Measurements from ENCODE around the gene FAM149A.

The FAM149A gene

GRCh38 chr4:186116697-186117096, 12.2 kb downstream of the FAM149A start:
- Histone ChIP-seq H3K27me3 (ENCODE audit: insufficient read depth, low read length, poor library complexity, severe bottlenecking) (no peaks in the 10 kb centered on the region), H3F3A (ENCODE audit: low read depth) (no peaks in the 10 kb centered on the region), H3K36me3 (ENCODE audit: insufficient read depth, low read length) (no peaks in the 10 kb centered on the region), H3K79me2 (ENCODE audit: insufficient read depth, low read length) (no peaks in the 10 kb centered on the region), H3K9me2 (replicated peaks; ENCODE audit: low read depth, low read length) (no peaks in the 10 kb centered on the region), H3K4me3 (ENCODE audit: low read length, poor library complexity, severe bottlenecking) (no peak overlapping the region), H3K4me1 (ENCODE audit: insufficient read depth, low read length, poor library complexity, severe bottlenecking) (no peaks in the 10 kb centered on the region), H3K9me3 (ENCODE audit: insufficient read depth, low read depth, low read length) (no peaks in the 10 kb centered on the region), H3K9ac (ENCODE audit: low read depth, low read length, poor library complexity, severe bottlenecking) (no peak overlapping the region), H2AFZ (ENCODE audit: low read length) (no peak overlapping the region), H4K20me1 (ENCODE audit: insufficient read depth, low read length, poor library complexity, severe bottlenecking) (no peaks in the 10 kb centered on the region), H3K4me2 (ENCODE audit: low read depth, low read length, poor library complexity, severe bottlenecking) (no peak overlapping the region)
- TF ChIP-seq EZH2phosphoT487 (IDR thresholded peaks at IDR 0.05; ENCODE audit: borderline replicate concordance), result no peak
- no peak for TF ChIP-seq CTCF (conservative IDR thresholded peaks at IDR 0.05; ENCODE audit: low read length)

GRCh38 chr4:186118582-186118981, 14.1 kb downstream of the FAM149A start:
- Histone ChIP-seq H4K20me1 (ENCODE audit: insufficient read depth, low read length, poor library complexity, severe bottlenecking) (no peaks in the 10 kb centered on the region), H3K79me2 (ENCODE audit: insufficient read depth, low read length) (no peaks in the 10 kb centered on the region), H3K36me3 (ENCODE audit: insufficient read depth, low read length) (no peaks in the 10 kb centered on the region), H3K4me1 (ENCODE audit: insufficient read depth, low read length, poor library complexity, severe bottlenecking) (no peaks in the 10 kb centered on the region), H3K9ac (ENCODE audit: low read depth, low read length, poor library complexity, severe bottlenecking) (no peak overlapping the region), H3K9me3 (ENCODE audit: insufficient read depth, low read depth, low read length) (no peaks in the 10 kb centered on the region), H3K9me2 (replicated peaks; ENCODE audit: low read depth, low read length) (no peaks in the 10 kb centered on the region), H3K4me2 (ENCODE audit: low read depth, low read length, poor library complexity, severe bottlenecking) (no peak overlapping the region), H3K27me3 (ENCODE audit: insufficient read depth, low read length, poor library complexity, severe bottlenecking) (no peaks in the 10 kb centered on the region), H2AFZ (ENCODE audit: low read length) (no peak overlapping the region), H3F3A (ENCODE audit: low read depth) (no peaks in the 10 kb centered on the region), H3K4me3 (ENCODE audit: low read length, poor library complexity, severe bottlenecking) (no peak overlapping the region)
- TF ChIP-seq CTCF (conservative IDR thresholded peaks at IDR 0.05; ENCODE audit: low read length) (no peak), EZH2phosphoT487 (IDR thresholded peaks at IDR 0.05; ENCODE audit: borderline replicate concordance) (no peak)

GRCh38 chr4:186121057-186121456, 16.6 kb downstream of the FAM149A start:
- Histone ChIP-seq H3K36me3 (ENCODE audit: insufficient read depth, low read length) (no peaks in the 10 kb centered on the region), H4K20me1 (ENCODE audit: insufficient read depth, low read length, poor library complexity, severe bottlenecking) (no peaks in the 10 kb centered on the region), H2AFZ (ENCODE audit: low read length) (no peak overlapping the region), H3F3A (ENCODE audit: low read depth) (no peaks in the 10 kb centered on the region), H3K9me2 (replicated peaks; ENCODE audit: low read depth, low read length) (no peaks in the 10 kb centered on the region), H3K4me2 (ENCODE audit: low read depth, low read length, poor library complexity, severe bottlenecking) (no peak overlapping the region), H3K9me3 (ENCODE audit: insufficient read depth, low read depth, low read length) (no peaks in the 10 kb centered on the region), H3K27me3 (ENCODE audit: insufficient read depth, low read length, poor library complexity, severe bottlenecking) (no peaks in the 10 kb centered on the region), H3K79me2 (ENCODE audit: insufficient read depth, low read length) (no peaks in the 10 kb centered on the region), H3K4me3 (ENCODE audit: low read length, poor library complexity, severe bottlenecking) (no peak overlapping the region), H3K9ac (ENCODE audit: low read depth, low read length, poor library complexity, severe bottlenecking) (no peak overlapping the region), H3K4me1 (ENCODE audit: insufficient read depth, low read length, poor library complexity, severe bottlenecking) (no peaks in the 10 kb centered on the region)
- no peak for TF ChIP-seq CTCF (conservative IDR thresholded peaks at IDR 0.05; ENCODE audit: low read length)
- TF ChIP-seq EZH2phosphoT487 (IDR thresholded peaks at IDR 0.05; ENCODE audit: borderline replicate concordance), result no peak

All from Loucy (cell line).